ENCODE results near the gene PRKAR1B.

- TF ChIP-seq POLR2A (IDR thresholded peaks at IDR 0.05) (no peak), CTCF (IDR thresholded peaks at IDR 0.05) (no peak), EP300 (IDR thresholded peaks at IDR 0.05) (no peak)
Measured at GRCh38 chr7:594212-594913, 132.7 kb downstream of the PRKAR1B start.
